PC-9 (cell line): ENCODE measurements around the gene MRPS18B. TPM values are rescaled to one million over a fixed set of nuclear protein-coding genes. Genes with fewer than 3 reads are reported as not detected.

Experiments used
- BruUV-seq: library from RNA; stranded (reverse); fragments of 400-500 nt; replicated peaks from 2 replicates; lab custom pipeline; 2021; lab: Mats Ljungman, UMichigan
- CTCF ChIA-PET: fragments of 300-600 bp; sonication (Branson Sonifier 250); formaldehyde crosslinking; loops from one replicate; lab custom pipeline; 2022; ENCODE audit warnings: antibody characterized with exemption; lab: Charles Lee
- POLR2A ChIA-PET: fragments of 300-600 bp; sonication (Branson Sonifier 250); formaldehyde crosslinking; loops from one replicate; lab custom pipeline; 2022; ENCODE audit warnings: antibody characterized with exemption; ENCODE audit not compliant: unreplicated experiment; lab: Charles Lee
- DNase-seq, 2 experiments: peaks; one replicate each; pipeline versions ENCODE4 v3.0.0 to v3.0.0-alpha.2; 2015 to 2022; ENCODE audit warnings: mixed read lengths in 1 of 2
- H2AFZ ChIP-seq: fragments of 200-600 bp; sonication (generic); 2 replicates; pipeline ENCODE4 v1.8.1; 2017; ENCODE audit warnings: antibody characterized with exemption
- H3F3A ChIP-seq: fragments of 200-600 bp; sonication (generic); 2 replicates; pipeline ENCODE4 v1.8.1; 2017; ENCODE audit warnings: antibody characterized with exemption, mild to moderate bottlenecking, low read depth; ENCODE audit not compliant: insufficient read depth
- H3K27ac ChIP-seq: fragments of 200-600 bp; sonication (generic); 2 replicates; pipeline ENCODE4 v1.6.1; 2016; ENCODE audit warnings: mixed run types
- H3K27me3 ChIP-seq: fragments of 200-600 bp; sonication (generic); 2 replicates; pipeline ENCODE4 v1.6.1; 2016; ENCODE audit warnings: low read depth, mixed run types; ENCODE audit not compliant: insufficient read depth
- H3K36me3 ChIP-seq: fragments of 200-600 bp; sonication (generic); 2 replicates; pipeline ENCODE4 v1.6.1; 2016; ENCODE audit warnings: low read depth, mixed run types
- H3K4me1 ChIP-seq: fragments of 200-600 bp; sonication (generic); replicated peaks from 2 replicates; pipeline ENCODE4 v1.6.1; 2016; ENCODE audit warnings: mixed run types; ENCODE audit not compliant: insufficient read depth
- H3K4me2 ChIP-seq: fragments of 200-600 bp; sonication (generic); 2 replicates; pipeline ENCODE4 v1.6.1; 2017; ENCODE audit warnings: mixed run types
- H3K4me3 ChIP-seq: fragments of 200-600 bp; sonication (generic); 2 replicates; pipeline ENCODE4 v1.6.1; 2016; ENCODE audit warnings: mixed run types
- H3K79me2 ChIP-seq: fragments of 200-600 bp; sonication (generic); 2 replicates; pipeline ENCODE4 v1.6.1; 2017; ENCODE audit warnings: low read depth, mixed run types
- H3K9me2 ChIP-seq: fragments of 200-600 bp; sonication (generic); 2 replicates; pipeline ENCODE4 v1.8.1; 2017; ENCODE audit warnings: mild to moderate bottlenecking; ENCODE audit not compliant: insufficient read depth
- H3K9me3 ChIP-seq: fragments of 200-600 bp; sonication (generic); 2 replicates; pipeline ENCODE4 v1.8.1; 2016; ENCODE audit warnings: low read depth; ENCODE audit not compliant: insufficient read depth
- H4K20me1 ChIP-seq: fragments of 200-600 bp; sonication (generic); 2 replicates; pipeline ENCODE4 v1.8.1; 2017; ENCODE audit not compliant: insufficient read depth
- EZH2 ChIP-seq: fragments of 200-600 bp; sonication (generic); IDR thresholded peaks from 2 replicates; pipeline ENCODE4 v1.8.0; 2017; ENCODE audit warnings: antibody characterized with exemption, low read depth
- intact Hi-C: fragments of 100-400 bp; cut with micrococcal nuclease; formaldehyde crosslinking; loops from one replicate; pipeline ENCODE4 v1.10.0; 2022; ENCODE audit not compliant: unreplicated experiment
- total RNA-seq: library from RNA; stranded (reverse); gene quantifications from 2 replicates; pipeline ENCODE4 v1.2.3, GENCODE V29; 2021
- TF ChIP-seq, protein P1 (sequence below): fragments of 200-600 bp; sonication (generic); conservative IDR thresholded peaks from 2 replicates; pipeline ENCODE4 v1.6.1; 2017; ENCODE audit warnings: mixed run types, antibody characterized with exemption, mild to moderate bottlenecking, moderate library complexity

MRPS18B gene
- total RNA-seq, 1 experiment from 2014 or later, result 86.8 TPM

- no peaks in the 10 kb centered on the region for H3K9me2 ChIP-seq
- DNase-seq, result no peak
- peaks cover 26% of the 10 kb centered on the region; the same call in 1 of the 2 replicates for H4K20me1 ChIP-seq
- peaks cover 31% of the 10 kb centered on the region for H3K36me3 ChIP-seq
- H3K27me3 ChIP-seq, result no peaks in the 10 kb centered on the region
- ChIA-PET CTCF (interaction anchor here (0.6 to 3.6 kb wide), 4 partner anchors 38 to 130 kb away, joined by 3 to 8 read pairs (median 4); no protein-coding TSS in a partner anchor), POLR2A (interaction anchor here (0.7 to 1.1 kb wide), 6 partner anchors 12 to 277 kb away, joined by 3 to 6 read pairs (median 4); no protein-coding TSS in a partner anchor)
- no peak for TF ChIP-seq EZH2
- TF ChIP-seq, protein P1, sequence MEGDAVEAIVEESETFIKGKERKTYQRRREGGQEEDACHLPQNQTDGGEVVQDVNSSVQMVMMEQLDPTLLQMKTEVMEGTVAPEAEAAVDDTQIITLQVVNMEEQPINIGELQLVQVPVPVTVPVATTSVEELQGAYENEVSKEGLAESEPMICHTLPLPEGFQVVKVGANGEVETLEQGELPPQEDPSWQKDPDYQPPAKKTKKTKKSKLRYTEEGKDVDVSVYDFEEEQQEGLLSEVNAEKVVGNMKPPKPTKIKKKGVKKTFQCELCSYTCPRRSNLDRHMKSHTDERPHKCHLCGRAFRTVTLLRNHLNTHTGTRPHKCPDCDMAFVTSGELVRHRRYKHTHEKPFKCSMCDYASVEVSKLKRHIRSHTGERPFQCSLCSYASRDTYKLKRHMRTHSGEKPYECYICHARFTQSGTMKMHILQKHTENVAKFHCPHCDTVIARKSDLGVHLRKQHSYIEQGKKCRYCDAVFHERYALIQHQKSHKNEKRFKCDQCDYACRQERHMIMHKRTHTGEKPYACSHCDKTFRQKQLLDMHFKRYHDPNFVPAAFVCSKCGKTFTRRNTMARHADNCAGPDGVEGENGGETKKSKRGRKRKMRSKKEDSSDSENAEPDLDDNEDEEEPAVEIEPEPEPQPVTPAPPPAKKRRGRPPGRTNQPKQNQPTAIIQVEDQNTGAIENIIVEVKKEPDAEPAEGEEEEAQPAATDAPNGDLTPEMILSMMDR, result no peak; the same call in 1 of the 2 replicates
- no peak overlapping the region for H3K4me3 ChIP-seq
- H2AFZ ChIP-seq, result no peak overlapping the region
- H3K27ac ChIP-seq, result 0 out of 2 replicates have a peak overlapping the region, but pooled peaks have one; percentile 86
- H3F3A ChIP-seq, result peaks cover 67% of the 10 kb centered on the region
- H3K79me2 ChIP-seq, result peaks cover 28% of the 10 kb centered on the region
- no peaks in the 10 kb centered on the region for H3K9me3 ChIP-seq
- no TSS peak for BruUV-seq
- peak overlapping the region; percentile 98 for H3K4me2 ChIP-seq
- intact Hi-C loops, result no loop called here
- H3K4me1 ChIP-seq, result peaks cover 26% of the 10 kb centered on the region
Observed at GRCh38 chr6:30612213-30612612, 5.4 kb upstream of the MRPS18B start.

DNA sequence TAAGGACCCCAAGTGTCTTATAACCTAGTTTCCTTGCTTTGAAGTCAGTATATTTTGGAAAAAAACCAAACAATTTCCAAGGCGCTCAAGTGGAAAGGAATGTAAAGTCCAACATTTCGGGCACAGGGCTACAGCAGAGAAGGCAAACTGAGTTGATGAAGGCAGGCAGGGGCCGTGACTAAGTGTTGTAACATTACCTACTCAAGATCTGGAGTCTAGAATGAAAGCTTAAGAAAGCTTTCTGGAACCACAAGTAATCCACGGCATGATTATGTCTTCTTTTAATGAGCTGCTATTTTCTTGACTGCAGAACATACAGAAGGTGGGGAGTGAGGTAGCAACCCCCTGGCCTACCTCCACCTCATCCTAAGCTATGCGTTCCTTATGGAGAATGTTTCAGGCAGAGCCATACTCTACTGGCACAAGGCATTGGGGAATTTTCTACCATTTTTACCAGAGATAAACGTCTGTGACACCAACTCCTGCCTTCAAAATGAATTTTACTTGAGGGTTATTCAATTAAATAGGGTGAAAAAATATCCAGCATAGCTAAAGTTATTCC lies 4.9 kb upstream of the MRPS18B start:
- Histone ChIP-seq H3K79me2 (peaks cover 28% of the 10 kb centered on the region), H3K4me1 (peaks cover 26% of the 10 kb centered on the region), H3K27me3 (no peaks in the 10 kb centered on the region), H3K36me3 (peaks cover 26% of the 10 kb centered on the region), H3K27ac (peak overlapping the region; percentile 86; the same call in 1 of the 2 replicates), H3K4me2 (peak overlapping the region; percentile 98), H3F3A (peaks cover 67% of the 10 kb centered on the region), H3K4me3 (no peak overlapping the region), H2AFZ (no peak overlapping the region), H4K20me1 (peaks cover 26% of the 10 kb centered on the region; the same call in 1 of the 2 replicates), H3K9me3 (no peaks in the 10 kb centered on the region), H3K9me2 (no peaks in the 10 kb centered on the region)
- BruUV-seq, result no TSS peak
- TF ChIP-seq, protein P1, result no peak
- TF ChIP-seq EZH2, result no peak
- peak in 1 of 2 experiments; percentile 47 for DNase-seq
- POLR2A ChIA-PET, result interaction anchor here (0.5 to 1.1 kb wide), 8 partner anchors 13 to 481 kb away, joined by 3 to 9 read pairs (median 4); partner anchors contain the start of genes GNL1 and PRR3
- CTCF ChIA-PET, result interaction anchor here (0.6 to 3.6 kb wide), 5 partner anchors 22 to 131 kb away, joined by 3 to 8 read pairs (median 4); no protein-coding TSS in a partner anchor
- intact Hi-C loops, result no loop called here

DNA sequence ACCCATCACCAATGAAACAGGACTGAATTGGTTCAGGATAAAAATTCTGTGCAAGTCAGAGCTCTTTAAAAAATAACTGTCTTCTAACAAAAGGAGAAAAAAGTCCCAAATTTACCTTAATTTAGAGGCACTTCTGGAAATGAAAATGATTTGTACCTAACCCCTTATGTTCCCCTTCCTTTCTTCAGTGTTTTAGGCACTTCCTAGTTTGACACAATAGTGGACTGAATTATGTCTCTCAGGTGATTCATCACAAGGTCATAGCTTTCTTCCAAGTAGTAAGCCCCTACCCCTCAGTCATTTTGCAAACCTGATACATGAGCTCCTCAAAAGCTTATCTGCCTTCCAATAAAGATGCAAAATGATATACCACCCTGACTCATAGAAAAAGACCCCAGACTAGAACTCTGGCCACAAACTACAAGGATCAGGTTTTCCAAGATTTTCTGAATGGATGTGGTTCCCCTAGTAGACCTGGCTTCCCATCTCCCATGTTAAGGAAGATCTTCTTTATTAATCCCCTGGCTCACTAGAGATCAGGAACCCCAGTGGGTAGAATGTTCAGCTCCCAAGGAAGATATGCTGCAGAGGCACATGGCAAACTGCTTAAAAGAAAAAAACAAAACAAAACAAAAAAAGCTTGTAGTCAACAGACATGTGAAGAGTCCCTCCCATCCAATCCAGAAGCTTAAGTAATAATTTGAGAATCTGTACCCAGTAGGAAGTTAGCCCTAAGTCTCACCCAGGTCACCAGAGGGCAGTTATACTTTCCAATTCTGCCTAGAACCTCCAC lies 4.2 kb upstream of the MRPS18B start:
- TF ChIP-seq, protein P1, result no peak
- no peak for TF ChIP-seq EZH2
- ChIA-PET POLR2A (interaction anchor here (0.5 to 1.1 kb wide), 8 partner anchors 25 to 480 kb away, joined by 3 to 21 read pairs (median 4); partner anchors contain the start of genes GNL1 and PRR3), CTCF (interaction anchor here (0.7 to 3.6 kb wide), 2 partner anchors 22 to 72 kb away, joined by 4 to 8 read pairs; no protein-coding TSS in a partner anchor)
- Histone ChIP-seq H3F3A (peaks cover 74% of the 10 kb centered on the region), H3K36me3 (peaks cover 26% of the 10 kb centered on the region), H3K9me3 (no peaks in the 10 kb centered on the region), H3K27me3 (no peaks in the 10 kb centered on the region), H3K4me2 (peak overlapping the region; percentile 98), H2AFZ (no peak overlapping the region), H4K20me1 (peaks cover 26% of the 10 kb centered on the region; the same call in 1 of the 2 replicates), H3K27ac (peak overlapping the region; percentile 86), H3K4me1 (peaks cover 26% of the 10 kb centered on the region), H3K4me3 (no peak overlapping the region), H3K79me2 (peaks cover 35% of the 10 kb centered on the region), H3K9me2 (no peaks in the 10 kb centered on the region)
- intact Hi-C loops, result no loop called here
- DNase-seq, result no peak
- BruUV-seq, result no TSS peak
